ENCODE data around the gene CPEB3.

DNA sequence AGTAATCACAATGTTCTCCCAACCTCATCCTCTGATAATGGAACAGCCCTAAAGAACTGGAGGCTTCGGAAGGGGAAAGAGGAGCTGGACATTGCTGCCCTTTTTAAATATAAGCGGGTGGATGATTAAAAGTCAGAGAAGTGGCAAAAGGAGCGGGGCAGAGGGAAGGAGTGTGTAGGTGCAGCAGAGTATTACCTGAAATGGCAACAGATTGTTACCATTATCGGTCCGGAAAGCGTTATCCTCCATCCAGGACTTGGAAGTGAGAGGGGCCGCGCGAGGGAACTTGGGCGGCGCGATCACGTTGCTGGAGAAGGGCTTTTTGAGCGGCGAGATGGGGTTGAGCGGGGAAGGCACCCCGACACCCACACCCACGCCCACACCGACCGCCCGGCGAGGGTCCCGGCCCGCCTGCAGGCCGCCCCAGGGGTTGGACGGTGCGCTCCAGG, 51.7 kb downstream of the CPEB3 start:
- no peak for TF ChIP-seq FOXM1 (IDR thresholded peaks at IDR 0.05; ENCODE audit: borderline replicate concordance)
- TF ChIP-seq CTBP1 (IDR thresholded peaks at IDR 0.05; ENCODE audit: borderline replicate concordance) = no peak
